ENCODE measurements around the gene FSHR. TPM values are rescaled to one million over a fixed set of nuclear protein-coding genes. Genes with fewer than 3 reads are reported as not detected.

Gene FSHR
- total and polyA plus RNA-seq, 12 donors = 0.17 to 0.47 (median 0.21) TPM; not detected in 6

GRCh38 chr2:49189512-49190225 is 35.4 kb upstream of the FSHR start:
- Histone ChIP-seq H3K9me3 (no peaks in the 10 kb centered on the region), H3K4me3 (no peak overlapping the region), H3K27ac (no peak overlapping the region), H3K4me1 (no peaks in the 10 kb centered on the region), H3K36me3 (no peaks in the 10 kb centered on the region), H3K27me3 (no peaks in the 10 kb centered on the region)
- WGBS, 2 donors = 71 to 81% methylated on average over 4 of the region's 4 CpGs
- intact Hi-C loops (cut with DNase I) = no loop called here
- DNase-seq (no peak), ATAC-seq (no peak)
- TF ChIP-seq CTCF (IDR thresholded peaks at IDR 0.05) = no peak

- Histone ChIP-seq H3K27me3 (no peaks in the 10 kb centered on the region), H3K4me3 (no peak overlapping the region), H3K27ac (no peak overlapping the region), H3K4me1 (no peaks in the 10 kb centered on the region), H3K36me3 (no peaks in the 10 kb centered on the region), H3K9me3 (peaks cover 0 to 5% (median 0%) of the 10 kb centered on the region in 11 donors)
- DNase-seq = no peak
- intact Hi-C loops (cut with DNase I) = no loop called here
- no peak for ATAC-seq
- 85 to 89% methylated on average over 10 of the region's 10 CpGs for WGBS, 2 donors
- TF ChIP-seq CTCF (IDR thresholded peaks at IDR 0.05) = no peak
Observed at GRCh38 chr2:49186050-49186648, 31.8 kb upstream of the FSHR start.

- no peak for TF ChIP-seq CTCF (IDR thresholded peaks at IDR 0.05)
- intact Hi-C loops (cut with DNase I) = no loop called here
- no peak for ATAC-seq
Observed at GRCh38 chr2:49178656-49179055, 24.3 kb upstream of the FSHR start.

GRCh38 chr2:49177194-49177593 is 22.9 kb upstream of the FSHR start:
- intact Hi-C loops (cut with DNase I) = no loop called here
- Histone ChIP-seq H3K27ac (no peak overlapping the region), H3K36me3 (no peaks in the 10 kb centered on the region), H3K4me3 (no peak overlapping the region), H3K9me3 (no peaks in the 10 kb centered on the region), H3K27me3 (no peaks in the 10 kb centered on the region), H3K4me1 (no peaks in the 10 kb centered on the region)
- WGBS, 2 donors = 97 to 100% methylated on average over 1 of the region's 1 CpG
- no peak for ATAC-seq
- TF ChIP-seq CTCF (IDR thresholded peaks at IDR 0.05) = no peak
- no peak for DNase-seq

More at GRCh38 chr2:49178656-49179055, 24.3 kb upstream of the FSHR start:
- Histone ChIP-seq H3K4me3 (no peak overlapping the region), H3K36me3 (no peaks in the 10 kb centered on the region), H3K4me1 (no peaks in the 10 kb centered on the region), H3K27me3 (no peaks in the 10 kb centered on the region), H3K27ac (no peak overlapping the region), H3K9me3 (no peaks in the 10 kb centered on the region)
- DNase-seq = no peak
- WGBS, 2 donors = 75 to 90% methylated on average over 7 of the region's 7 CpGs

All from heart right ventricle (tissue), 16 donors.